Ascending aorta (tissue), 2 donors: ENCODE measurements around the gene ZMYND11. TPM values are rescaled to one million over a fixed set of nuclear protein-coding genes. Genes with fewer than 3 reads are reported as not detected.
A peak's percentile ranks its signal among the peaks of the same experiment; 100 is the strongest.

Experiments
- DNase-seq, 2 donors: peaks; one replicate each; pipeline ENCODE4 v3.0.0-alpha.2; 2019; ENCODE audit warnings: low spot score in 2 of 2
- H3K27ac ChIP-seq, 2 donors: fragments of 200-600 bp; sonication (generic); one replicate each; pipeline ENCODE4 v1.5.1; 2016 to 2017; ENCODE audit warnings: mild to moderate bottlenecking in 1 of 2
- H3K27me3 ChIP-seq: fragments of 200-600 bp; sonication (generic); one replicate; pipeline ENCODE4 v1.5.1; 2017
- H3K36me3 ChIP-seq, 2 donors: fragments of 200-600 bp; sonication (generic); one replicate each; pipeline ENCODE4 v1.5.1; 2016
- H3K4me1 ChIP-seq, 2 donors: fragments of 200-600 bp; sonication (generic); one replicate each; pipeline ENCODE4 v1.5.1; 2016 to 2017; ENCODE audit warnings: mild to moderate bottlenecking in 1 of 2
- H3K4me3 ChIP-seq, 2 donors: fragments of 200-600 bp; sonication (generic); one replicate each; pipeline ENCODE4 v1.5.1; 2016 to 2017; ENCODE audit warnings: mild to moderate bottlenecking in 1 of 2
- H3K9me3 ChIP-seq, 2 donors: fragments of 200-600 bp; sonication (generic); one replicate each; pipeline ENCODE4 v1.5.1; 2016
- CTCF ChIP-seq, 3 experiments: fragments of 200-600 bp in 2 of 3; fragments of 450-650 bp in 1 of 3; sonication (generic) in 2 of 3; IDR thresholded peaks; one replicate each; pipeline ENCODE4 v1.5.1; 2016 to 2019; ENCODE audit warnings: antibody characterized with exemption in 3 of 3, mild to moderate bottlenecking in 1 of 3, moderate library complexity in 1 of 3
- intact Hi-C: fragments of 100-400 bp; cut with DNase I; formaldehyde crosslinking; loops from one replicate; pipeline ENCODE4 v1.15.1; 2023
- total RNA-seq: library from RNA; depleted of rRNA; stranded (reverse); fragments of >200 nt; gene quantifications from one replicate; pipeline ENCODE4 v1.1.0, GENCODE V29; 2016

The ZMYND11 gene
- total RNA-seq, 1 donor from 2014 or later, result 29.6 TPM

- no peaks in the 10 kb centered on the region for H3K4me1 ChIP-seq
- intact Hi-C loops, result no loop called here
- DNase-seq, result no peak
- H3K4me3 ChIP-seq, result no peak overlapping the region
- no peak overlapping the region for H3K27ac ChIP-seq
- H3K27me3 ChIP-seq, result no peaks in the 10 kb centered on the region
- H3K9me3 ChIP-seq, result no peaks in the 10 kb centered on the region
- TF ChIP-seq CTCF (IDR thresholded peaks at IDR 0.05), result no peak
- peaks cover 4 to 14% of the 10 kb centered on the region in 2 donors for H3K36me3 ChIP-seq
Measured at GRCh38 chr10:232878-233277, 97.6 kb downstream of the ZMYND11 start.

GRCh38 chr10:234708-235406 is 99.6 kb downstream of the ZMYND11 start:
- intact Hi-C loops, result no loop called here
- no peak for DNase-seq

GRCh38 chr10:235915-236314 is 100.7 kb downstream of the ZMYND11 start:
- Histone ChIP-seq H3K36me3 (peaks cover 12 to 24% of the 10 kb centered on the region in 2 donors), H3K27me3 (no peaks in the 10 kb centered on the region), H3K9me3 (no peaks in the 10 kb centered on the region), H3K27ac (no peak overlapping the region), H3K4me3 (no peak overlapping the region), H3K4me1 (peaks cover 0 to 3% of the 10 kb centered on the region in 2 donors)
- TF ChIP-seq CTCF (IDR thresholded peaks at IDR 0.05), result no peak
- intact Hi-C loops, result no loop called here
- DNase-seq, result no peak

More at GRCh38 chr10:234708-235406, 99.6 kb downstream of the ZMYND11 start:
- peaks cover 5 to 19% of the 10 kb centered on the region in 2 donors for H3K36me3 ChIP-seq
- H3K4me3 ChIP-seq, result no peak overlapping the region
- H3K27me3 ChIP-seq, result no peaks in the 10 kb centered on the region
- H3K9me3 ChIP-seq, result no peaks in the 10 kb centered on the region
- no peaks in the 10 kb centered on the region for H3K4me1 ChIP-seq
- no peak for TF ChIP-seq CTCF (IDR thresholded peaks at IDR 0.05)
- no peak overlapping the region for H3K27ac ChIP-seq

GRCh38 chr10:239109-239508 is 103.9 kb downstream of the ZMYND11 start:
- Histone ChIP-seq H3K27me3 (no peaks in the 10 kb centered on the region), H3K4me1 (peaks cover 0 to 12% of the 10 kb centered on the region in 2 donors), H3K9me3 (no peaks in the 10 kb centered on the region), H3K27ac (no peak overlapping the region), H3K4me3 (no peak overlapping the region), H3K36me3 (peaks cover 12 to 24% of the 10 kb centered on the region in 2 donors)
- intact Hi-C loops, result no loop called here
- no peak for TF ChIP-seq CTCF (IDR thresholded peaks at IDR 0.05)
- no peak for DNase-seq

GRCh38 chr10:241451-241850 is 106.2 kb downstream of the ZMYND11 start:
- H3K4me1 ChIP-seq, result peaks cover 0 to 12% of the 10 kb centered on the region in 2 donors
- peak overlapping the region; percentile 34 to 46 for H3K27ac ChIP-seq
- intact Hi-C loops, result no loop called here
- TF ChIP-seq CTCF (IDR thresholded peaks at IDR 0.05), result no peak
- peaks cover 12 to 39% of the 10 kb centered on the region in 2 donors for H3K36me3 ChIP-seq
- H3K4me3 ChIP-seq, result no peak overlapping the region
- no peaks in the 10 kb centered on the region for H3K9me3 ChIP-seq
- DNase-seq, result no peak
- no peaks in the 10 kb centered on the region for H3K27me3 ChIP-seq
